22Rv1 (cell line): ENCODE measurements around the gene BMP5.

Experiments used
- H3K27ac ChIP-seq: fragments of 450-650 bp; 2 replicates; pipeline ENCODE4 v1.5.1; 2017
- ZFX ChIP-seq: fragments of 450-650 bp; IDR thresholded peaks from 2 replicates; pipeline ENCODE4 v1.6.1; 2017; ENCODE audit warnings: antibody characterized with exemption, borderline replicate concordance
- TF ChIP-seq, protein P1 (sequence below): fragments of 450-650 bp; IDR thresholded peaks from 2 replicates; pipeline ENCODE4 v1.5.1; 2017; ENCODE audit warnings: mild to moderate bottlenecking

BMP5 gene

DNA sequence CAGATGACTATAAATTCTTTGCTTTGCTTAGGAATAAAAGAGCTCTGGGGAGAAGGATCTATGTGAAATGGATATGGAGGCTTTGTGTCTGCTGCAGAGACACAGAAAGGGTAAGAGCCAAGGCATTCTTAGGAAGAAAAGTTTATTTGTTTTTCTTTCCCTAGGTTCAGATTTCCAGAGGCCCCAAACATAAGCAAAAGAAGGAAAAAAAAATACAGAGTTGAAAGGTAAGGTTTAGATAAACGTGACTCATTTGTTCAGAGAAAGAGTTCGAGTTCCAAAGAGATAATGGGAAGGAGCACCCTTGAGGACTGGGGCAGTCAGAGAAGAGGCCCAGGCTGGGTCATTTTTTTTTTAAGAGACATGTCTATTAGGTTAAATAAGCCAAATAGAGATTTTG lies 27.4 kb upstream of the BMP5 start:
- TF ChIP-seq, protein P1, sequence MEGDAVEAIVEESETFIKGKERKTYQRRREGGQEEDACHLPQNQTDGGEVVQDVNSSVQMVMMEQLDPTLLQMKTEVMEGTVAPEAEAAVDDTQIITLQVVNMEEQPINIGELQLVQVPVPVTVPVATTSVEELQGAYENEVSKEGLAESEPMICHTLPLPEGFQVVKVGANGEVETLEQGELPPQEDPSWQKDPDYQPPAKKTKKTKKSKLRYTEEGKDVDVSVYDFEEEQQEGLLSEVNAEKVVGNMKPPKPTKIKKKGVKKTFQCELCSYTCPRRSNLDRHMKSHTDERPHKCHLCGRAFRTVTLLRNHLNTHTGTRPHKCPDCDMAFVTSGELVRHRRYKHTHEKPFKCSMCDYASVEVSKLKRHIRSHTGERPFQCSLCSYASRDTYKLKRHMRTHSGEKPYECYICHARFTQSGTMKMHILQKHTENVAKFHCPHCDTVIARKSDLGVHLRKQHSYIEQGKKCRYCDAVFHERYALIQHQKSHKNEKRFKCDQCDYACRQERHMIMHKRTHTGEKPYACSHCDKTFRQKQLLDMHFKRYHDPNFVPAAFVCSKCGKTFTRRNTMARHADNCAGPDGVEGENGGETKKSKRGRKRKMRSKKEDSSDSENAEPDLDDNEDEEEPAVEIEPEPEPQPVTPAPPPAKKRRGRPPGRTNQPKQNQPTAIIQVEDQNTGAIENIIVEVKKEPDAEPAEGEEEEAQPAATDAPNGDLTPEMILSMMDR: no peak
- no peak for TF ChIP-seq ZFX
- H3K27ac ChIP-seq: no peak overlapping the region

DNA sequence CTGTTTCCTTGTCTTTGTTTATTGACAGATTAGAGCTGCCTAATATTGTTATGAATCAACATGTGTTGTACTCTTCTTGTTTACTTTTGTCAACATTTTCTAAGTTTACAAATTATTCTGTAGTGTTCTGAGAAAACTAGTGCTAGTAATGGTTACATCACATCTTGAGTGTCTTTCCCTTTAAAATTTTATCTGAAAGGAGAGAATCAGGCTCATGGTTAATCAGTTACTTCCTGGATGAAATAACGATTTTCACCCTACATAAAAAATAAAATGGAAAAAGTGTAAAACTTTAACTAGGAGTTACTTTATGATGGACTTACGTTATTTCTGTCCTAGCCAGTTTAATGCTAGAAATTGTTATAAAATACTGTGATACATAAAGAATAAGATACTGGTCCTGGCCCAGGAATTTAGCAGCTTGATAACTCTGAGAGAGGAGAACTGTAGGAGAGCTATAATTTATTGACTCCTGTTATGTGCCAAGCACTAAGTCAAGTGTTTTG lies 26.4 kb upstream of the BMP5 start:
- no peak overlapping the region for H3K27ac ChIP-seq
- no peak for TF ChIP-seq ZFX
- TF ChIP-seq, protein P1: no peak

DNA sequence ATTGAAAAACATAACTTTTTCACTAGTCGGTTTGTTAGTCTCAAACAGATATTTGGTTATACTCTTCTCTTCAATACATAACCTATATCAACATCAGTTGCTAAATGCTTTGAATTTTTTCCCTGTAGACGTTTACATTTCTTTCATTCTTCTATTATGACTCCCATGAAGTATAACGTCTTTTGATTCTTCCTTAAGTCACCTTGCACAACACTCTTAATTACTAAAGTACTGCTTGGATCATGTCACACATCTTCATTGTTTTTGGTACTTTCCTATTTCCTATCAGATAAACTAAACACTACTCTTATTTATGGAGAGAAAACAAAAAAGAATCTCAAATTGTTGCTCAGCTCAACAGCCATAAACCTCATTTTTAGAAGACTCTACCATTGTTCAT lies 23.0 kb upstream of the BMP5 start:
- H3K27ac ChIP-seq: no peak overlapping the region
- TF ChIP-seq, protein P1: no peak

DNA sequence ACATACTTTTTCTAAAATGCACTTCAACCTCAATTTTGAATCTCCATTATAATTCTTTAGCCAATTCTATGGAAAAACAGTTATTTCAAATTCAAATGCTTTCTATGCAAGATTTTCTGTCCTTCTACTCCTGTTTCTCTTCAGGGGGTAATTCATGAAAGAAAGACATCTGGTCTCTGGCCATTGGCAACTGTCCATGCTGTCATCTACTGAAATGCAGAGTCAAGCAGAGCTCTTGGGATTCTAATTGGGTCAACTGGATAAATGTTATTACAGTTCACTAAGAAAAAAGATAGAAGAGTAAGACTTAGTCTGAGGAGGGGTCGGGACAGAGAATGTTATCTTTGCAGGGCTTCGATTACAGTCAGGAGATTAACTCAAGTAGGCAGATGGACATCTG lies 22.0 kb upstream of the BMP5 start:
- H3K27ac ChIP-seq: no peak overlapping the region
- TF ChIP-seq, protein P1: no peak
- TF ChIP-seq ZFX: no peak

DNA sequence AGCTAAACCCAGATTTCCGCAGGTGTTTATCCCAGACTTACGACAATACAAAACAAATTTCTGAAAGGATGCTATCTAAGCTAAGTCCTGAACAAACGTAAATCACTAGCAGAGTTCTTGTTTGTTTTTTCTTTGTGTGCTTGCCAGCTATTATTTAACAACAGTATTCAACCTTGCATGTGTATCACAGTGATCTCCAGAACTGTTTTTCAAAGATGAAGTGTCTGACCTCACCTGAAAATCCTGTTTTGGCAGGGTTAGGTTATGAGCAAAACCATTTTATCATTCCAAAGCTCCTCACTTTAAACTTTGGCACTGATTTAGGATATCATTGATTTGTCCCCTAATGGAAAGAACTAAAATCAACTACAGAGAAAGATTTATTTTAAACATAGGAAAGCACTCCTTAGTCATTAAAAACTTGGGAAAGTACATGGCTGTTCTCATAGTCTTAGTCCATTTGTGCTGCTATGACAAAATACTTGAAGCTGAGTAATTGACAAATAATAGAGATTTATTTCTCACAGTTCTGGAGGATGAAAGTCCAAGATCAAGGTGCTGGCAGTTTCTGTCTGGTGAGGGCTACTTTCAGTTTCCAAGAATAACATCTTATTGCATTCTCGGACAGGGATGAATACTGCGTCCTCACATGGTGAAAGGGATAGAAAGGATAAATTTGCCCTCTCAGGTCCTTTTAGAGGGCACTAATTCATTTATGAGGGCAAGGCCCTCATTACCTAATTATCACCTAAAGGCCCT lies 20.8 kb upstream of the BMP5 start:
- TF ChIP-seq, protein P1: no peak
- TF ChIP-seq ZFX: no peak
- no peak overlapping the region for H3K27ac ChIP-seq

DNA sequence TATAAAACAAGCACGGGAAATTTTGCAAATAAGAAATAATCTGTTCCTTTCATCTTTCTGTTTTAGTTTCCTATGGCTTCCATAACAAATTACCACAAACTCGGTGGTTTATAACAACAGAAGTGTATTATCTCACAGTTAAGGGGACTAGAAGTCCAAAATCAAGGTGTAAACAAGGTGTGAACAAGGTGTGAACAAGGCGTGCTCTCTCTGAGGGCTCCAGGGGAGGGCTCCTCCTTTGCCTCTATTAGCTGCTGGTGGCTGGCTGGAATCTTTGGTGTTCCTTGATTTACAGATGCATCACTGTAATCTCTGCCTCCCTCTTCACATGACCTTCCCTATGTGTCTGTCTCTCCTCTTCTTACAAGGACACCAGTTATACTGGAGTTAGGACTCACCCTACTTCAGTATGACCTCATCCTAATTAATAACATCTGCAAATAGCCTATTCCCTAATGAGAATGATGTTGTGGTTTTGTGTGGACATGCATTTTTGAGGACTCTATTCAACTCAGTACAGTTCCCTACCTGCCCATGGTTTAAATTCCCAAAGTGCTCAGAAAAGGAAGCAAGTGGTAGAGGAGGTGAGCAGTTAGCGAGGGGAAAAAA lies 17.5 kb upstream of the BMP5 start:
- no peak overlapping the region for H3K27ac ChIP-seq
- TF ChIP-seq, protein P1: no peak
- no peak for TF ChIP-seq ZFX

DNA sequence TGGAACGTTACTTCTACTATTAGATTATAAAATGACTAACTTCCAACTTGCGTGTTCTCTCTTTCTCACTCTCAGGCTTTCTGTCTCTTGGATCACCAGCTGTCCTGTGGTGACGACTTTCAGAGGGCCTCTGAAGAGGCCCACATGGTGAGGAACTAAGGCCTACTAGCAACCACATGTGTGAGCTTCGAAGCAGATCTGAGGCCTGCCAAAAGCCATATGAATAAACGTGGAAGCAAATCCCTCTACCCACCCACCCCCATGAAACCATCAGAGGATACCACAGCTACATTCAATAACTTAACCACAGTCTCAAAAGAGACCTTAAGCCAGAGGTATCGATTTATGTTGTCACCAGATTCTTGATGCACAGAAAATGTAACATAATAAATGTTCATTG lies 13.5 kb upstream of the BMP5 start:
- no peak overlapping the region for H3K27ac ChIP-seq
- TF ChIP-seq ZFX: no peak
- TF ChIP-seq, protein P1: no peak
